ENCODE measurements around the gene SCIN. TPM values are rescaled to one million over a fixed set of nuclear protein-coding genes. Genes with fewer than 3 reads are reported as not detected.
"Not testable (repeated sequence)": the region's sequence is repeated elsewhere in the genome, so short reads cannot be mapped to it uniquely, and the experiment has no call there.

SCIN gene
- total RNA-seq, 1 experiment from 2014 or later, result 5.6 TPM

DNA sequence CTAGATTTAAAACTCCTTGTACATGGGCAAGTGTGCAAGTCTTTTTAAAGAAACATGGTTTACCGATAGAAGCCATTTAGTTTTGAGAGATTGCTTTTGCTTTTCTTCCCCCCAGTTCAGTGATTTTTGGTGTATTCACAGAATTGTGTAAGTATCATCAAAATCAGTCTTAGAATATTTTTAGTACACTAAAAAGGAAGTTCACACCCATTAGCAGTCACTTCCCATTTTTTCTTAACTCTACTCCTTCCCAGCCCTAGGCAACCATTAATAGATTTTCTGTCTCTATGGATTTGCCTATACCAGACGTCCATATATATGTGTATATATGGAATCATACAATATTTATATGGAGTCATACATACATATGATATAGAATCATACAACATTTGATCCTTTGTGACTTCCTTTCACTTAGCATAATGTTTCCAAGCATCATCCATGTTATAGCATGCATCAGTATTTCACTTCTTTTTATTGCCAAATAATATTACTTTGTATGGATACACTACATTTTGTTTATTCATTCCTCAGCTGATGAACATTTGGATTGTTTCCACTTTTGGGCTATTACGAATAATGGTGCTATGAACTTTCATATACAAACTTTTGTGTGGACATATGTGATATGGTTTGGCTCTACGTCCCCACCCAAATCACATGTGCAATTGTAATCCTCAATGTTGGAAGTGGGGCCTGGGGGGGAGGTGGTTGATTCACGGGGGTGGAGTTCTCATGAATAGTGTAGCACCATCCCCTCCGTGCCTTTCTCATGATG, 100.4 kb downstream of the SCIN start:
- H3K4me3 ChIP-seq (ENCODE audit: low read depth in 2 of 2, low read length in 2 of 2), result no peak overlapping the region
- TF ChIP-seq SIN3A (IDR thresholded peaks at IDR 0.05; ENCODE audit: borderline replicate concordance, insufficient read depth, low read depth, low read length), result no peak
- TF ChIP-seq TCF7L2 (IDR thresholded peaks at IDR 0.05; ENCODE audit: low read depth, low read length), result no peak
- TF ChIP-seq POLR2AphosphoS5 (IDR thresholded peaks at IDR 0.05; ENCODE audit: low read depth, low read length), result no peak
- TF ChIP-seq, protein P1, sequence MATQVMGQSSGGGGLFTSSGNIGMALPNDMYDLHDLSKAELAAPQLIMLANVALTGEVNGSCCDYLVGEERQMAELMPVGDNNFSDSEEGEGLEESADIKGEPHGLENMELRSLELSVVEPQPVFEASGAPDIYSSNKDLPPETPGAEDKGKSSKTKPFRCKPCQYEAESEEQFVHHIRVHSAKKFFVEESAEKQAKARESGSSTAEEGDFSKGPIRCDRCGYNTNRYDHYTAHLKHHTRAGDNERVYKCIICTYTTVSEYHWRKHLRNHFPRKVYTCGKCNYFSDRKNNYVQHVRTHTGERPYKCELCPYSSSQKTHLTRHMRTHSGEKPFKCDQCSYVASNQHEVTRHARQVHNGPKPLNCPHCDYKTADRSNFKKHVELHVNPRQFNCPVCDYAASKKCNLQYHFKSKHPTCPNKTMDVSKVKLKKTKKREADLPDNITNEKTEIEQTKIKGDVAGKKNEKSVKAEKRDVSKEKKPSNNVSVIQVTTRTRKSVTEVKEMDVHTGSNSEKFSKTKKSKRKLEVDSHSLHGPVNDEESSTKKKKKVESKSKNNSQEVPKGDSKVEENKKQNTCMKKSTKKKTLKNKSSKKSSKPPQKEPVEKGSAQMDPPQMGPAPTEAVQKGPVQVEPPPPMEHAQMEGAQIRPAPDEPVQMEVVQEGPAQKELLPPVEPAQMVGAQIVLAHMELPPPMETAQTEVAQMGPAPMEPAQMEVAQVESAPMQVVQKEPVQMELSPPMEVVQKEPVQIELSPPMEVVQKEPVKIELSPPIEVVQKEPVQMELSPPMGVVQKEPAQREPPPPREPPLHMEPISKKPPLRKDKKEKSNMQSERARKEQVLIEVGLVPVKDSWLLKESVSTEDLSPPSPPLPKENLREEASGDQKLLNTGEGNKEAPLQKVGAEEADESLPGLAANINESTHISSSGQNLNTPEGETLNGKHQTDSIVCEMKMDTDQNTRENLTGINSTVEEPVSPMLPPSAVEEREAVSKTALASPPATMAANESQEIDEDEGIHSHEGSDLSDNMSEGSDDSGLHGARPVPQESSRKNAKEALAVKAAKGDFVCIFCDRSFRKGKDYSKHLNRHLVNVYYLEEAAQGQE (IDR thresholded peaks at IDR 0.05; ENCODE audit: insufficient read depth in 1 of 2, low read depth in 2 of 2, low read length in 1 of 2), result no peak
- TF ChIP-seq, protein P2, sequence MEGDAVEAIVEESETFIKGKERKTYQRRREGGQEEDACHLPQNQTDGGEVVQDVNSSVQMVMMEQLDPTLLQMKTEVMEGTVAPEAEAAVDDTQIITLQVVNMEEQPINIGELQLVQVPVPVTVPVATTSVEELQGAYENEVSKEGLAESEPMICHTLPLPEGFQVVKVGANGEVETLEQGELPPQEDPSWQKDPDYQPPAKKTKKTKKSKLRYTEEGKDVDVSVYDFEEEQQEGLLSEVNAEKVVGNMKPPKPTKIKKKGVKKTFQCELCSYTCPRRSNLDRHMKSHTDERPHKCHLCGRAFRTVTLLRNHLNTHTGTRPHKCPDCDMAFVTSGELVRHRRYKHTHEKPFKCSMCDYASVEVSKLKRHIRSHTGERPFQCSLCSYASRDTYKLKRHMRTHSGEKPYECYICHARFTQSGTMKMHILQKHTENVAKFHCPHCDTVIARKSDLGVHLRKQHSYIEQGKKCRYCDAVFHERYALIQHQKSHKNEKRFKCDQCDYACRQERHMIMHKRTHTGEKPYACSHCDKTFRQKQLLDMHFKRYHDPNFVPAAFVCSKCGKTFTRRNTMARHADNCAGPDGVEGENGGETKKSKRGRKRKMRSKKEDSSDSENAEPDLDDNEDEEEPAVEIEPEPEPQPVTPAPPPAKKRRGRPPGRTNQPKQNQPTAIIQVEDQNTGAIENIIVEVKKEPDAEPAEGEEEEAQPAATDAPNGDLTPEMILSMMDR (IDR thresholded peaks at IDR 0.05), result no peak
- H3K9me3 ChIP-seq (ENCODE audit: control insufficient read depth, insufficient read depth, low read depth, low read length), result no peaks in the 10 kb centered on the region
- no peaks in the 10 kb centered on the region for H3K4me1 ChIP-seq (ENCODE audit: control insufficient read depth, insufficient read depth, low read length)
- no peak overlapping the region for H3K27ac ChIP-seq (ENCODE audit: low read length)
- ChIA-PET POLR2A (no interaction called here), CTCF (no interaction called here)
- no TSS peak for BruUV-seq (replicated peaks)
- in situ Hi-C loops (cut with HindIII; ENCODE audit: low pct_unique_long_range_greater_than_20kb, low sequenced_read_pairs) (no loop called here), intact Hi-C loops (cut with micrococcal nuclease; ENCODE audit: unreplicated experiment) (no loop called here)
- H3K27me3 ChIP-seq (ENCODE audit: control insufficient read depth, insufficient read depth, low read length), result no peaks in the 10 kb centered on the region
- ATAC-seq (no peak), DNase-seq (ENCODE audit: low read depth, low spot score) (no peak)
- no peaks in the 10 kb centered on the region for H3K36me3 ChIP-seq (ENCODE audit: control insufficient read depth, insufficient read depth, low read length)

DNA sequence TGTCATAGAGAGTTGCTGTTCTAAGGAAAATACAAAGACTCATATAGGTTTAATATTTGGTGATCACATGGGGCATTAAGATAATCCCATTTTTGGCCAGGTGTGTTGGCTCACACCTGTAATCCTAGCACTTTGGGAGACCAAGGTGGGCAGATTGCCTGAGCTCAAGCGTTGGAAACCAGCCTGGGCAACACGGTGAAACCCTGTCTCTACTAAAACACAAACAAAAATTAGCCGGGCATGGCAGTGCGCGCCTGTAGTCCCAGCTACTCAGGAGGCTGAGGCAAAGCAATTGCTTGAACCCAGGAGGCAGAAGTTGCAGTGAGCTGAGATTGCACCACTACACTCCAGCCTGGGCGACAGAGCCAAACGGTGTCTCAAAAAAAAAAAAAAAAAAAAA, 102.9 kb downstream of the SCIN start:
- intact Hi-C loops (cut with micrococcal nuclease; ENCODE audit: unreplicated experiment); ATAC-seq: not testable (repeated sequence)

DNA sequence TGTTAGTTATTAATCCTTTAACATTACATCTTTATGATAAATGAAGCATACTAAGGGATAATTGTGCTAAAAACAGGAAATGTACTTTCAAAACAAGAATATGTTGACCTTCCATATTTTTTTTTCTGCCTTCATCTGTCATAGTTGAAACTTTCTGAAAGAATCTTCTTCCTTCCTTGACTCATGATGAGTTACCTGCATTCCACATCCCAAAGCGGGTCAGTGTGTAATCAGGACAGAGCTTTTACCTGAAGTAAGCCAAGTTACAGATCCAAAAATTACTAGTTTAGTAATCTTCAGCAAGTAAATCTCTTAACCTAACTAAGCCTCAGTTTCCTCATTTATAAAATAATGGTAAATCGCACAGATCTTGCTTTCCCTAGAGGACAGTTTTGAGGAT, 103.5 kb downstream of the SCIN start:
- H3K9me3 ChIP-seq (ENCODE audit: control insufficient read depth, insufficient read depth, low read depth, low read length), result no peaks in the 10 kb centered on the region
- in situ Hi-C loops (cut with HindIII; ENCODE audit: low pct_unique_long_range_greater_than_20kb, low sequenced_read_pairs) (no loop called here), intact Hi-C loops (cut with micrococcal nuclease; ENCODE audit: unreplicated experiment) (no loop called here)
- DNase-seq (ENCODE audit: low read depth, low spot score) (no peak), ATAC-seq (no peak)
- H3K4me1 ChIP-seq (ENCODE audit: control insufficient read depth, insufficient read depth, low read length), result no peaks in the 10 kb centered on the region
- H3K36me3 ChIP-seq (ENCODE audit: control insufficient read depth, insufficient read depth, low read length), result no peaks in the 10 kb centered on the region
- ChIA-PET CTCF (no interaction called here), POLR2A (no interaction called here)
- no peak overlapping the region for H3K27ac ChIP-seq (ENCODE audit: low read length)
- TF ChIP-seq, protein P2 (IDR thresholded peaks at IDR 0.05), result no peak
- TF ChIP-seq, protein P1 (IDR thresholded peaks at IDR 0.05; ENCODE audit: insufficient read depth in 1 of 2, low read depth in 2 of 2, low read length in 1 of 2), result no peak
- TF ChIP-seq TCF7L2 (IDR thresholded peaks at IDR 0.05; ENCODE audit: low read depth, low read length) (no peak), SIN3A (IDR thresholded peaks at IDR 0.05; ENCODE audit: borderline replicate concordance, insufficient read depth, low read depth, low read length) (no peak), POLR2AphosphoS5 (IDR thresholded peaks at IDR 0.05; ENCODE audit: low read depth, low read length) (no peak)
- BruUV-seq (replicated peaks), result no TSS peak
- H3K4me3 ChIP-seq (ENCODE audit: low read depth in 2 of 2, low read length in 2 of 2), result no peak overlapping the region
- H3K27me3 ChIP-seq (ENCODE audit: control insufficient read depth, insufficient read depth, low read length), result no peaks in the 10 kb centered on the region

More for the DNA sequence above, 102.9 kb downstream of the SCIN start:
- H3K4me3 ChIP-seq (ENCODE audit: low read depth in 2 of 2, low read length in 2 of 2); H3K36me3 ChIP-seq (ENCODE audit: control insufficient read depth, insufficient read depth, low read length); in situ Hi-C loops (cut with HindIII; ENCODE audit: low pct_unique_long_range_greater_than_20kb, low sequenced_read_pairs); H3K4me1 ChIP-seq (ENCODE audit: control insufficient read depth, insufficient read depth, low read length); POLR2A ChIA-PET; H3K9me3 ChIP-seq (ENCODE audit: control insufficient read depth, insufficient read depth, low read depth, low read length); CTCF ChIA-PET; H3K27ac ChIP-seq (ENCODE audit: low read length); DNase-seq (ENCODE audit: low read depth, low spot score); H3K27me3 ChIP-seq (ENCODE audit: control insufficient read depth, insufficient read depth, low read length); BruUV-seq (replicated peaks): not testable (repeated sequence)

Data from Panc1 (cell line).